Large intestine (tissue), 3 donors: ENCODE measurements around the gene HOXC12. TPM values are rescaled to one million over a fixed set of nuclear protein-coding genes. Genes with fewer than 3 reads are reported as not detected.

ENCODE experiments used
- DNase-seq, 2 donors: peaks; one replicate each; pipeline versions ENCODE4 v3.0.0 to v3.0.0-alpha.2; 2013
- H3K27ac ChIP-seq: one replicate; pipeline ENCODE4 v1.5.1; 2013; ENCODE audit warnings: low read length
- H3K27me3 ChIP-seq: 2 replicates; pipeline ENCODE4 v1.6.1; 2013; ENCODE audit warnings: low read length; ENCODE audit not compliant: control insufficient read depth, insufficient read depth
- H3K36me3 ChIP-seq: 2 replicates; pipeline ENCODE4 v1.6.1; 2013; ENCODE audit warnings: low read length; ENCODE audit not compliant: control insufficient read depth, insufficient read depth
- H3K4me1 ChIP-seq: one replicate; pipeline ENCODE4 v1.6.1; 2013; ENCODE audit warnings: low read length; ENCODE audit not compliant: control insufficient read depth, insufficient read depth
- H3K4me3 ChIP-seq: one replicate; pipeline ENCODE4 v1.5.1; 2013; ENCODE audit warnings: low read length
- H3K9me3 ChIP-seq: one replicate; pipeline ENCODE4 v1.6.1; 2013; ENCODE audit warnings: mild to moderate bottlenecking, low read depth, low read length, moderate library complexity; ENCODE audit not compliant: control insufficient read depth
- WGBS: methylation state at CpG from one replicate; pipeline ENCODE4 v1.1.5; 2013; ENCODE audit warnings: low lambda C conversion rate; ENCODE audit not compliant: insufficient coverage; 5-methylcytosine and 5-hydroxymethylcytosine counted together
- polyA plus RNA-seq: library from polyadenylated mRNA; unstranded; fragments of 120-200 nt; gene quantifications from one replicate; pipeline ENCODE4 v1.2.1, GENCODE V29; 2013

HOXC12 gene
- polyA plus RNA-seq, 1 donor = not detected

- peaks cover 93% of the 10 kb centered on the region for H3K27me3 ChIP-seq
- H3K4me3 ChIP-seq = no peak overlapping the region
- H3K36me3 ChIP-seq = no peaks in the 10 kb centered on the region
- DNase-seq = no peak
- H3K9me3 ChIP-seq = peaks cover 14% of the 10 kb centered on the region
- peaks cover 26% of the 10 kb centered on the region for H3K4me1 ChIP-seq
- no peak overlapping the region for H3K27ac ChIP-seq
- 67% methylated on average over 1 of the region's 15 CpGs for WGBS
Measured at GRCh38 chr12:53980802-53981496, 26.2 kb downstream of the HOXC12 start.

DNA sequence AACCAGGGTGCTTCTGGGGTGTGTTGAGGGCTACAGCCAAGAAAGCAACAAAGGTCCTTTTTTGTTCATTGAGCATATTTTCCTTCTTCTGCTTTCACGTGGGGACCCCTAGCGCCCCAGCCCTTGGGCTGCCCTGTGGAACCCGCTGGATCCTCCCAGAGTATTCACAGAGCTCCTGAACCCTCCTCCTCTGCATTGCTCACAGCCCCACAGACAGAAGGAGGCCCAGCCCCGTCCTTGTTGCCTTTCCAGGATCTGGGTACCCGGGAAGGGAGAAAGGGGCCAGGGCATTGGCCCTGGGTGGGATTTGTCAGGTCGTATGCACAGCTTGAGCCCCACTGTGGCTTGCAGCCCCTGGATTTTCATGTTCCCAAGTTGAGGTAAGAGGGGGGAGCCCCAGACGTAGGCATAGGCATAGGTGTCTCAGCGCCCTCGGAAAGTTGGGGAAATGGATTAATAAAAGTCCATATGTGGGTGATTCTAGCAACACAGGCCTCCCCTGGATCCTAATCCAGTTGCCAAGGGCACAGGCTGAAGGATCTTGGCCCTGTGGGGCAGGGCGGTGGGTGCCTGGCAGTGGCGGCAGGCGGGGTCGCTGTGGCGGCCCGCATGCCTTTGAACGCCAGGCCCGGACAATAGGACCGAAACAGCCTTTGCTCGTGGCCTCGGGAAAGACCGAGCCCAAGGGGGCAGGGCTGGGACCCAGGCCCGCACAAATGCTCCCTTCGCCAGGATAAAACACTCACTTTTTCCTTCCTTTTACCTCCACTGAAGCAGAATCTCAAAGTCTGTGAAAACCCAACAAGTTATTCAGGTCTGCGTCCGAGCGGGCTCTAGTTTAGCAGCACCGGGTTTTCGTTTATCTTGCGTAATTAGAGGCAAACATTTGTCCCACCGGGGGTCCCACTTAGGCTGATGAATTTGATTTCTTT lies 27.2 kb downstream of the HOXC12 start:
- Histone ChIP-seq H3K4me3 (no peak overlapping the region), H3K36me3 (no peaks in the 10 kb centered on the region), H3K9me3 (peaks cover 13% of the 10 kb centered on the region), H3K27ac (no peak overlapping the region), H3K4me1 (peaks cover 30% of the 10 kb centered on the region), H3K27me3 (peaks cover 93% of the 10 kb centered on the region)
- WGBS = 53% methylated on average over 3 of the region's 30 CpGs
- DNase-seq = no peak

DNA sequence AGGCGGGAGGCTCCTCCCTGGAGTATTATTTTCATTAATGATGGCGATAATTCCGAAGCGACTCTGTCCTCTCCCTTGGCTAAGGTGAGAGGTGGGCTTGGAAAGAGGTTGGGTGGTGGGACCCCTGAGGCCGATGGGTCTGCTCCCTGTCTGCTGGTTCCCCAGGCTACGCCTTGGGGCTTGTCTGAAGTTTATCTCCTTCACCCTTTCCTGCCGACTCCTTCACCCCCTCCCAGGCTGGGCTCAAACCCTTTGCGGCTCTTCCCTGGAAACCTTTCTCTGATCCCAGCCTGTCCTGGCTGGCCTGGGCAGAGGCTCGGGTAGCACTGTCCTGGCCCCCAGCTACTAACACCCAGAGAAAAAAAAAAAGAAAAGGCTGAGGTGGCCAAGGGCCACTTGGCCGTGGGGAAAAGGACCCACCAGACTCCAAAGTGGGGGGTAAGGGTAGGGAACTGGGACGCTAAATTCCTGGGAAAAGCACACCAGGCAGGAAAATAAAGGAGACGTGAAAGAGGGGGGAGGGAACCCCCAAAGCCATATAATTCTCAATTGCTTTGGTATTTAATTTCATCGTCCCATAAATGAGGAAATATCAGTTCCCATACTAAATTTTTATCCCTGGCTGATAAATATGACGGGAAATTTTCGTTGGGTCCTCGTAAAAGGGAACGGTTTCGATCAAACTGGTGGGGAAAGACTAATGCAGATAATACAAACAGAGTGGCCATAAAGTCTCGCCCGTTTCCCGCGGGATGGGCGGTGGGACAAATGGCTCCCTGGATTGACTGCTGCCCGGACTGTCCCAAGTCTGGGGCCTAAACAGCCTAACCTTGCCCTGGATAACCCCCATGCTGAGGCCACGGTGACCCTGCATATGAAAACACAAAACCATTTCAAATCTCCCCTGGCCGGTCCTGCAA lies 28.2 kb downstream of the HOXC12 start:
- peaks cover 93% of the 10 kb centered on the region for H3K27me3 ChIP-seq

GRCh38 chr12:53983568-53983949 lies 28.9 kb downstream of the HOXC12 start:
- Histone ChIP-seq H3K27ac (no peak overlapping the region), H3K4me3 (no peak overlapping the region), H3K9me3 (peaks cover 13% of the 10 kb centered on the region), H3K27me3 (peaks cover 95% of the 10 kb centered on the region), H3K36me3 (no peaks in the 10 kb centered on the region), H3K4me1 (peaks cover 35% of the 10 kb centered on the region)
- WGBS = 20% methylated on average over 1 of the region's 17 CpGs
- no peak for DNase-seq

More for the DNA sequence above, 28.2 kb downstream of the HOXC12 start:
- WGBS = 59% methylated on average over 4 of the region's 26 CpGs
- no peaks in the 10 kb centered on the region for H3K36me3 ChIP-seq
- peaks cover 33% of the 10 kb centered on the region for H3K4me1 ChIP-seq
- no peak overlapping the region for H3K4me3 ChIP-seq
- no peak for DNase-seq
- peaks cover 13% of the 10 kb centered on the region for H3K9me3 ChIP-seq
- no peak overlapping the region for H3K27ac ChIP-seq

DNA sequence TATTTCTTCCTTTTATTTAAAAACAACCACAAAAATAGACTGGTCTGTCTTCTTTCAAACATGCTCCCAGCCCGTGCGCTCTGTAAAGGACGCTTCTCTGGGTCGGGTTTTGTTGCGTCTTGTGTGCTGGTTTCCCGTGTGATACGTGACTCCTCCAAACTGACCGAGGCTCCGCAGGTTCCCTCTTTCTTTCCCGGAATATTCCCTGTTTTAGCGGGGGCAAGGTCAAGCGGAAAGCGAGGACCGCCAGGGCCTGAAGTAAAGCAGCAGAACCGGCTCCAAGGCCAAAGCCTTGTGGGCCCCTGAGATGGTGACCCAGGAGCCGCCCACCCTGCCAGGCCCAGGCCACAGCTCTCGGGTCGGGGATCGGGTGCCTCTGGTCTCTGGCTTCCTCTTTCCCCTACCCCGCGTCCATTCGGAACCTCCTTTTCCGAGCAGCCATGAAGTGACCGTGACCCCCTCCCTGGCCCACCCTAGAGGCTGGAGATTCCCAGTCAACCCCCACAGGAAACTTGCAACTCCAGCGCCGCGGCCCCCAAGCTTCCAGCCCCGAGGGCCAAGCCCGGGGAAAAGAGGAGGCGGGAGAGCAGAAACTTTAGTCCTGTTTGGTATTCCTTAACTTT lies 29.4 kb downstream of the HOXC12 start:
- H3K27me3 ChIP-seq = peaks cover 95% of the 10 kb centered on the region
- no CpG with 5 or more reads among the region's 30 CpGs for WGBS
- no peaks in the 10 kb centered on the region for H3K36me3 ChIP-seq
- DNase-seq = no peak
- no peak overlapping the region for H3K4me3 ChIP-seq
- H3K9me3 ChIP-seq = peaks cover 13% of the 10 kb centered on the region
- H3K4me1 ChIP-seq = peaks cover 39% of the 10 kb centered on the region
- H3K27ac ChIP-seq = no peak overlapping the region

DNA sequence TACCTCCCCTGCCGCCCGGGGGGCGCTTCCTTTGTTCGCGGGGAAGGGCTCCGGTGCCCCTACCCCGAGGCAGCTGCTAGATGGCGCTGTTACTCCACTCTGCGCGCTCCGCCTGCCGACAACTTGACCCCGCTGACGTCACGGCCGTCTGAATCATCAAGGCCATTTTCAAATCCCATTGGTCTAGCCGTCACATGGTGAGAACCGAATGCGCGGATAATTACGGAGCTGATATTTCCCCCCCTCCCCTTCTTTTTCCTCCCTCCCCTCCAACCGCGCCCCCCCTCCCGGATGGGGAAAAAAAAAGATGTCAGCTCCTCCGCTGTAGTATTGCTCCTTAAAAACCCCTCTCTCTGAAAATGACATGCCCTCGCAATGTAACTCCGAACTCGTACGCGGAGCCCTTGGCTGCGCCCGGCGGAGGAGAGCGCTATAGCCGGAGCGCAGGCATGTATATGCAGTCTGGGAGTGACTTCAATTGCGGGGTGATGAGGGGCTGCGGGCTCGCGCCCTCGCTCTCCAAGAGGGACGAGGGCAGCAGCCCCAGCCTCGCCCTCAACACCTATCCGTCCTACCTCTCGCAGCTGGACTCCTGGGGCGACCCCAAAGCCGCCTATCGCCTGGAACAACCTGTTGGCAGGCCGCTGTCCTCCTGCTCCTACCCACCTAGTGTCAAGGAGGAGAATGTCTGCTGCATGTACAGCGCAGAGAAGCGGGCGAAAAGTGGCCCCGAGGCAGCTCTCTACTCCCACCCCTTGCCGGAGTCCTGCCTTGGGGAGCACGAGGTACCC lies 30.4 kb downstream of the HOXC12 start, which contains the start of gene HOXC10:
Gene HOXC10, plus strand, starts transcription at position 246 of the 791 bp plus-strand sequence. Its CDS starts 114 bp downstream, at position 360.
- peak within 1 kb of the TSS; percentile 26 for H3K4me3 ChIP-seq
- DNase-seq = peak; percentile 90 to 92
- H3K9me3 ChIP-seq = peaks cover 13% of the 10 kb centered on the region
- no peaks in the 10 kb centered on the region for H3K36me3 ChIP-seq
- H3K27me3 ChIP-seq = peaks cover 96% of the 10 kb centered on the region
- WGBS = no CpG with 5 or more reads among the region's 55 CpGs
- peaks cover 34% of the 10 kb centered on the region for H3K4me1 ChIP-seq
- H3K27ac ChIP-seq = no peak within 1 kb of the TSS

DNA sequence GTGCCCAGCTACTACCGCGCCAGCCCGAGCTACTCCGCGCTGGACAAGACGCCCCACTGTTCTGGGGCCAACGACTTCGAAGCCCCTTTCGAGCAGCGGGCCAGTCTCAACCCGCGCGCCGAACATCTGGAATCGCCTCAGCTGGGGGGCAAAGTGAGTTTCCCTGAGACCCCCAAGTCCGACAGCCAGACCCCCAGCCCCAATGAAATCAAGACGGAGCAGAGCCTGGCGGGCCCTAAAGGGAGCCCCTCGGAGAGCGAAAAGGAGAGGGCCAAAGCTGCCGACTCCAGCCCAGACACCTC lies 30.9 kb downstream of the HOXC12 start:
- no peak overlapping the region for H3K27ac ChIP-seq
- no CpG with 5 or more reads among the region's 21 CpGs for WGBS
- peaks cover 35% of the 10 kb centered on the region for H3K4me1 ChIP-seq
- no peak for DNase-seq
- no peaks in the 10 kb centered on the region for H3K36me3 ChIP-seq
- peaks cover 13% of the 10 kb centered on the region for H3K9me3 ChIP-seq
- H3K4me3 ChIP-seq = no peak overlapping the region
- H3K27me3 ChIP-seq = peaks cover 97% of the 10 kb centered on the region

- DNase-seq = peak in 1 of 2 donors; percentile 68
- no peaks in the 10 kb centered on the region for H3K36me3 ChIP-seq
- WGBS = 33% methylated on average over 1 of the region's 50 CpGs
- peaks cover 38% of the 10 kb centered on the region for H3K4me1 ChIP-seq
- peaks cover 97% of the 10 kb centered on the region for H3K27me3 ChIP-seq
- H3K27ac ChIP-seq = no peak overlapping the region
- H3K4me3 ChIP-seq = no peak overlapping the region
- H3K9me3 ChIP-seq = peaks cover 13% of the 10 kb centered on the region
Measured at GRCh38 chr12:53985994-53986685, 31.4 kb downstream of the HOXC12 start.
